HG03558 (cell line): Measurements from ENCODE around the gene INS.

Experiments used
- ATAC-seq: cut with Tn5 transposase; IDR thresholded peaks from one replicate; pipeline ENCODE4 v1.9.1; 2021; ENCODE audit warnings: moderate number of reproducible peaks; ENCODE audit not compliant: unreplicated experiment; ENCODE audit errors: extremely low read depth

Gene INS

DNA sequence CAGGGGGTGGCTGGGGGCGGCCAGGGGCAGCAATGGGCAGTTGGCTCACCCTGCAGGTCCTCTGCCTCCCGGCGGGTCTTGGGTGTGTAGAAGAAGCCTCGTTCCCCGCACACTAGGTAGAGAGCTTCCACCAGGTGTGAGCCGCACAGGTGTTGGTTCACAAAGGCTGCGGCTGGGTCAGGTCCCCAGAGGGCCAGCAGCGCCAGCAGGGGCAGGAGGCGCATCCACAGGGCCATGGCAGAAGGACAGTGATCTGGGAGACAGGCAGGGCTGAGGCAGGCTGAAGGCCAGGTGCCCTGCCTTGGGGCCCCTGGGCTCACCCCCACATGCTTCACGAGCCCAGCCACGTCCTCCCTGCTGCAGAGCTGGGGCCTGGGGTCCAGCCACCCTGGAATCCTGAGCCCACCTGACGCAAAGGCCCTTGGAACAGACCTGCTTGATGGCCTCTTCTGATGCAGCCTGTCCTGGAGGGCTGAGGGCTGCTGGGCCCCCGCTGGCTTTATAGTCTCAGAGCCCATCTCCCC, at the start of gene INS:
Gene INS, minus strand, starts transcription at position 474 of the 524 bp plus-strand sequence. Its CDS starts 238 bp downstream, at position 236.
- ATAC-seq, result no peak

DNA sequence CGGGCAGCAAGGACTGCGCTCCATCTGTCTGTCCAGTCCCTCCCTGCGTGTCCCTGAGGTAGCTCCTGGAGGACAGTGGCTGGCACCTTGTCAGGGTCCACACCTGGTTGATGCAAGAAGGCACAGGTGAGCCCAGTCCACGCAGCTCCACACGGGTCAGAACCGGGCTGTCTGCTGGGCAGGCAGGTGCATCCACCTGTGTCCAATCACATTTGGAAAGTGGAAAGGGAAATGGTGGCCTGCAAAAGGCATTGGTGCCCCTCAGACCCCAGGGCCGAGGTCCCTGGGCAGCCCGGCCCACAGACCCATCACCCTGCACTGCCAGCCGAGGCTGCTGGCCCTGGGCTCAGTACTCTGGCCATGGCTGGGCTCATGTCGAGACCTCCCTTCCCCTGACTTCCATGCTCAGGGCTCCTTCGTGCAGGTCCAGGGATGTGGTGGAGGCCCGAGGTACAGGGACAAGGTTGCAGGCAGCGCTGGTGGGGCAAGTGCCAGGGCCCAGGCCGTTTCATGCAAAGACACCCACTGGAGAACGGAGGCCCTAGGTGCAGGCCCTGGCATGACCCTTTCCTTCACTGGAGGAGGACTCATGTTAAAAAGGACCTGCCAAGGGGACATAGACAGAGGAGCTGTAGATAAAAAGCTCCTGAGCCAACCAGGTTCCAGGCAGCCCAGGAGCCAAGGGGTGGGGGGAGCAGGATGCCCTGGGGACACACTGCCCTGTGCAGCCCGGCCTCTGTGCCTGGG, 49.5 kb upstream of the INS start:
- no peak for ATAC-seq

DNA sequence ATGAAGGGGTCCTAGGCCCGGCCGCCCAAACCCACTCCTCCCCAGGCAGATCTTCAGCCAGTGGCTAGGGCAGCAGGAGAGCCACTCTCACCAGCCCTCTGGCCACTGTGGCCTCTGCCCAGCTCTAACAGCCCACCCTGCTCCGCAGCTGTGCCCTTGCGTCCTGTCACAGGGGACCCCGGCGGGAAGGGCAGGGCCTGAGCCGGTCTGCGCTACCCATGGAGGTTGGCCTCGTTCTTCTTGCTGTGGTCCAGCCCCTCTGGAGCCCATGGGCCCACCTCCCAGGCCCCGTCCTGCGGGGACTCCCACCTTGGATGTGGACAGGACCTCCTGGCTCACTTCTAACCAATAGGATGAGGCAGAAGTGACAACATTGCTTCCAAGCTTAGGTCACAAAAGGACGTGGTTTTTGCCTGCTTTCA, 48.9 kb upstream of the INS start:
- no peak for ATAC-seq

GRCh38 chr11:2209370-2209801, 48.4 kb upstream of the INS start:
- no peak for ATAC-seq

- no peak for ATAC-seq
Measured at GRCh38 chr11:2208691-2209369, 47.8 kb upstream of the INS start.

GRCh38 chr11:2207773-2208621, 47.0 kb upstream of the INS start:
- ATAC-seq, result no peak

DNA sequence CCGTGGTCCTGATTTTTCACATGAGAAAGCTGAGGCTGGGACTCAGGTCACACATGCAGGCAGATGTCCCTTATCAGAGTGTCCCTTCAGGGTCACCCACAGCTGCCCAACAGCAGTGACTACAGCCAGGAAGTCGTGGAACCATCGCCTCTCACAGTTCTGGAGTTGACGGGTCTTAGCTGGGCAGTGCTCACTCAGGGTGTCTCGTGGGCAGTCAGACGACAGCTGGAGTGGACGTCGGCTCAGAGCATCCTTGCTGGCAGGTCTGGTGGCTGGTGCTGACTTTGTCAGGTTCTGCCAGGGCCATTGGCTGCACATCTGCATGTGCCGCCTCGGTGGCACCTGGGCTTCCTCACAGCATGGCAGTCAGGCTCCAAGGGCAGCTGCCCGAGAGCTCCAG, 46.2 kb upstream of the INS start:
- ATAC-seq, result no peak

DNA sequence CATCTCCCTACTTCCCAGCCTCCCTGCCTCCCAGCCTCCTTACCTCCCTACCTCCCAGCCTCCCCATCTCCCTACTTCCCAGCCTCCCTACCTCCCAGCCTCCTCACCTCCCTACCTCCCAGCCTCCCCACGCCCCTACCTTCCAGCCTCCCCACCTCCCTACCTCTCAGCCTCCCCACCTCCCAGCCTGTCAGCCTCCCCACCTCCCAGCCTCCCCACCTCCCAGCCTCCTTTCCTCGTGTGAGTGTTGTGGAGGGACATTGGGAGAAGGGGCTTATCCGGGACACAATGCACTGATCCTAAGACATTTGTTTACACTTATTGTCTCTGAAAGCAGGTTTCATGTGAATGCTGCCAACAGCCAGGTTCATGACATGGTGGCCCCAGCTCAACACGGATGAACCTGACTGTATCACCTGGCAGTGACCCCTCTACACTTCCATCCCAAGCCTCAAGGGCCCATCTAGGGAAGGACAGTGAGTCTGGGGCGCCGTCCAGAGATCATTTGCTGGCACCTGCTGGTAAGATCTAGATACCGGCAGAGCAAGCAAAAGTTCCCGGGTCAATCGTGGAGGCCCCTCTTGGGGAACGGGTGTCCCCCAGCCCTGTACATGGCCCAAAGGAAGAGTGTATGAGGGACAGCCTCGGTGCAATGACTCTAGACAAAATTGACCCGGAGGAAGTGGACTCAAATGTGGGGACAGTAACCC, 45.1 kb upstream of the INS start:
- no peak for ATAC-seq

GRCh38 chr11:2205214-2205720, 44.3 kb upstream of the INS start:
- no peak for ATAC-seq

DNA sequence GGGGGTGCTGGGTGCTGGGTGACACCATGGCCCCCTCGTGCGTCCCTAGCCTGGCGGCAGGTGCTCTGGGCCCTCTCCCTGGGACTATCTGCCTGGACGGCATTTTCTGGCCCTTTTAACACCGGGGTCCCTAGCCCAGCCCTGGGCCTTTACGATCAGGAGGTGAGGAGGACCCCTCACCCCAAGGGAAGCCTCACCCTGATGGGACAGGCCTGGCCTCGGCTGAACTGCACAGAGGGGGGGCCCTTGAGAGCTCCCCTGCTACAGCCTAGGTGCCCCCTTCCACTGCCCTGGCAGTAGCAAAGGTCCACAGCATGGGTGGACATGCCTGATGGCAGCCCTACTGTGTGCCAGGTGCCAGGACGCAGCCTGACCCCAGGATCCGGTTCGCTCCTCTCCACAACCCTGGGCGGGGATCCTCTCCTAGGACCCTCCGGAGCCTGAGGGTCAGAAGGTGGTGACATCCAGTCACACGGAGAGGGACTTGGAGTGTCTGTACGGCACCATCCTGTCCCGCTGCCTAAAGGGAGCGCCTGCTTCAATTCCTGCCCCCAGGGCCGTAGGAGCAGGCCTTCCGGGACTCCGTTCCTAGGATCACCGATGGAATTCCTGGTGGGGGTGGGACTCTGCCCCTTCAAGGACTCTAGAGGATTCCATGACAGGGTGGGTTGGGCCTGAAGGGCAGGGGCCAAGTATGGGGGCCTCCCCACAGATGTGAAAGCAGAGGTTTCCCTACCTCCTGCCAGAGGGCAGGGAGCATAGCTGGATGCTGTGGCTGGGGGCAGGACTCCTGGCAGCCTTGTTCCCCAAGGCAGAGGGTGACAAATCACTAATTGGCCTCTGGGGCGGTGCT, 43.6 kb upstream of the INS start:
- ATAC-seq, result no peak

DNA sequence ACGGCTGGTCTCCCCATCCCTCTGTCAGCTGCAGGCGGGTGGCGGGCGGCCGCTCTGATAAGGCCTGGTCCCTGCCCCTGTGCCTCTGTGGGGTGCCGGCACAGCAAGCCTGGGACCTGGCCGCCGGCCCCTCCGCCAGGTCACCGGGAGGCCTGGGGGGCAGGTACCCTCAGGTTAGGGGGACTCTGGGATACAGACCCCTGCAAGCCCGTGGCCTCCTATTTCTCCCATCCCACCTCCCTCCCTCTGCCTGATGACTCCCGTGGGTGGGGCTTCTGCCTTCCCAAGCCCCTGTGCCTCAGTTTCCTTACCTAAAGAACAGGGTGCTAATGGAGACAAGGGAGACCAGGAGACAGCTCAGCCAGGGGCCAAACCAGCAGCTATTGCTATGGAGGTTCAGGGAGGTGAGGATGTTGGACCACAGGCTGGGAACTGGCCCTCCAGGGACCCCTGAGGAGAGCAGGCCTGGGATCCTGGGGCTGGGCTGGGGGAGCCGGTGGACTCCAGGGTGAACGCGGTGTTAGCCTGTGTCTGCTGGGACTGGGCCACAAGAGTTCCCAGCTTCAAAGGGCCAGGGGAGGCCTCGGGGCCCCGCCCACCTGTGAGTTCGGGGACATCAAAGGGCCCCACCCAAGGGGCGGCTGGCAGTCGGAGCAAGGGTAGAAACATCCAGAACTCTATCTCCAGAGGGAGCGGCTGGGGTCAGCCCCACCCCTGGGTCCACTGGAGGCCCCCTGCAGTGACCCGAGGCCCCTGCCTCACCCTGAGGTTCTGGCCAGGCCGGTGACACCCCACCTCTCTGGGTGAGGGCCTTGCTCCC, 42.6 kb upstream of the INS start:
- ATAC-seq, result no peak

DNA sequence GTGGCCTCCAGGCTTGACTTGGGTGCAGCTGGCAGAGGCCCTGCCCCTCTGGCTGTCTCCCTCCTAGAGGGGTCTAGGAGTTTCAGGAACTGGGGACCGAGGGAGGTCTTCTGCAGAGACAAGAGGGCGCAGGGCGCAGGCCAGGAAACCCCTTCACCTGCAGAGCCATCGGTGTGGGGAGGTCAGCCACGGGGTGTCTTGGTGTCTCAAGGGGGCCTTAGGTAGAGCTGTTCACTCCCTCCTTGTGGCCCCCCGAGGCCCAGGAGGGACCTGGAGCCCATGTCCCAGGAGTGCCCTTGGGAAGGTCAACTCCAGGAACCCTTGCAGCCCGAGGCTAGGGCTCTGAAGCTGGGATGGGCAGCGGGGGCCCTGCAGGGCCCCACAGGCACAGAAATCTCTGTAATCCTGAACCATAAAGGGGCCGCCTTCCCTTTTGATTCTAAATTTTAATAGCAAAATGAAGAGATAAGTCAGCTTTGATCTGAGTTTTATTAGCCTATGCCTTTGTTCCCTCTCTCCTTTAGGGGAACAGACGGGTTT, 42.0 kb upstream of the INS start:
- no peak for ATAC-seq

- no peak for ATAC-seq
Measured at GRCh38 chr11:2202071-2202899, 41.3 kb upstream of the INS start.

DNA sequence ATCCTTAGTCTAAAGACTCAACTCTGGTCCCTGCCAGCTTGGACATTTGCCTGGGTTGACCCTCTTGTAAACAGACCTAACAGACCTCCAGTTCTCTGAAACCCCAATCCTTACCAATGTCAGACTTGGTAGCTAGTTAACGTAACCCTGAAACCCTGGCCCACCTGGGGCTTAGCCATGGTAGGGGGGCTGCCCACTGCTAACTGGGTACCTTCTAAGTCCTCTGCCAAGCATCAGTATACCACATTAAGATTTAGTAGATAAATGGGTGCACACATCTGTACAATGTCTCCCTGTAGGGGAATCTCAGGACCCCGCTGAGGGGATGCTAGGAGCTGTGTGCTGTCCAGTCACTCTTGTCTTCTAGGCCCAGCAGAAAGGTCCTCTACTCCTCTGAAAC, 40.5 kb upstream of the INS start:
- no peak for ATAC-seq

DNA sequence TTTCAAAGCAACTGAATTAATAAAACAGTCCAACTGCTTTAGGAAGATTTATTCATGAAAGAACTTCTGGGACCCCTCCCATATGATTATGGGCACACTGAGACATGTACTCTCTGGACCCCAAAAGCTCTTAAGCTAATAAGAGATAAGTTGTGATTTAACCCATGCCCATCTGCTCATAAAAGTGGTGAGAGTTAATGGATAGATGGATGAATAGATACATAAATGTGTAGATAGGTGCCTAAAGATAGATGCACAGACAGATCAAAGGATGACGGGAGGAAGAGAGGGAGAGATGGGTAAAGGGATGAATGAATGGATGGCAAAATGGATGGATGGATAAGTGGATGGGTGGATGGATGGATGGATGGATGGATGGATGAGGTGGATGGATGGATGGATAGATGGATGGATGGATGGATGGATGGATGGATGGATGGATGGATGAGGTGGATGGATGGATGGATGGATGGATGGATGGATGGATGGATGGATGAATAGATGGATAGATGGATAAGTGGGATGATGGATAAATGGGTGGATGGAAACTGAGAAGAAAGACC, 40.0 kb upstream of the INS start:
- ATAC-seq, result no peak

GRCh38 chr11:2200536-2200935, 39.5 kb upstream of the INS start:
- no peak for ATAC-seq
